Esophagus squamous epithelium (tissue), 4 donors: ENCODE data around the gene CA10.

Experiments
- CTCF ChIP-seq, 6 experiments: fragments of 450-650 bp in 4 of 6; fragments of 200-600 bp in 2 of 6; sonication (generic) in 2 of 6; IDR thresholded peaks; one replicate each; pipeline ENCODE4 v1.5.1; 2016 to 2019; ENCODE audit warnings: antibody characterized with exemption in 6 of 6, mild to moderate bottlenecking in 4 of 6, moderate library complexity in 4 of 6
- POLR2A ChIP-seq, 4 donors: fragments of 450-650 bp; IDR thresholded peaks; one replicate each; pipeline ENCODE4 v1.6.1; 2017; ENCODE audit warnings: antibody characterized with exemption in 4 of 4, mild to moderate bottlenecking in 4 of 4, moderate library complexity in 3 of 4

GRCh38 chr17:51587516-51587915 is 571.0 kb downstream of the CA10 start:
- TF ChIP-seq CTCF (IDR thresholded peaks at IDR 0.05) (no peak), POLR2A (IDR thresholded peaks at IDR 0.05) (no peak)
